HG03159 (cell line): ENCODE measurements around the gene TES.
"Not testable (repeated sequence)": the region's sequence is repeated elsewhere in the genome, so short reads cannot be mapped to it uniquely, and the experiment has no call there.

Experiments used
- ATAC-seq: cut with Tn5 transposase; IDR thresholded peaks from one replicate; pipeline ENCODE4 v1.9.1; 2021; ENCODE audit warnings: mild to moderate bottlenecking, moderate library complexity; ENCODE audit not compliant: unreplicated experiment

TES gene

GRCh38 chr7:116210345-116211005, at the start of gene TES:
TSS of gene TES (plus strand) at chr7:116210539. CDS start at chr7:116210708, 169 bp downstream.
- peak; percentile 83 for ATAC-seq

GRCh38 chr7:116161728-116162127, 48.6 kb upstream of the TES start:
- no peak for ATAC-seq

- peak; percentile 54 for ATAC-seq
Measured at GRCh38 chr7:116162254-116162653, 48.1 kb upstream of the TES start.

- ATAC-seq, result no peak
Measured at GRCh38 chr7:116162992-116163391, 47.3 kb upstream of the TES start.

GRCh38 chr7:116164552-116165306, 45.6 kb upstream of the TES start:
- no peak for ATAC-seq

- ATAC-seq, result peak; percentile 76
Measured at GRCh38 chr7:116165717-116166116, 44.6 kb upstream of the TES start.

GRCh38 chr7:116166156-116166555, 44.2 kb upstream of the TES start:
- no peak for ATAC-seq

GRCh38 chr7:116167177-116167576, 43.2 kb upstream of the TES start:
- no peak for ATAC-seq

- ATAC-seq, result no peak
Measured at GRCh38 chr7:116169060-116169459, 41.3 kb upstream of the TES start.

- ATAC-seq, result no peak
Measured at GRCh38 chr7:116170180-116170579, 40.2 kb upstream of the TES start.

GRCh38 chr7:116171094-116171493, 39.2 kb upstream of the TES start:
- ATAC-seq, result no peak

- no peak for ATAC-seq
Measured at GRCh38 chr7:116172353-116172752, 38.0 kb upstream of the TES start.

GRCh38 chr7:116173051-116174028, 37.0 kb upstream of the TES start:
- ATAC-seq, result no peak

- ATAC-seq, result not testable (repeated sequence)
Measured at GRCh38 chr7:116175095-116175494, 35.2 kb upstream of the TES start.

GRCh38 chr7:116176226-116176625, 34.1 kb upstream of the TES start:
- ATAC-seq, result no peak

GRCh38 chr7:116177009-116177408, 33.3 kb upstream of the TES start:
- ATAC-seq, result no peak

GRCh38 chr7:116180302-116180701, 30.0 kb upstream of the TES start:
- ATAC-seq, result peak; percentile 95

- ATAC-seq, result no peak
Measured at GRCh38 chr7:116182023-116182422, 28.3 kb upstream of the TES start.

- no peak for ATAC-seq
Measured at GRCh38 chr7:116185450-116185849, 24.9 kb upstream of the TES start.

- ATAC-seq, result no peak
Measured at GRCh38 chr7:116185956-116186355, 24.4 kb upstream of the TES start.

GRCh38 chr7:116187400-116187799, 22.9 kb upstream of the TES start:
- ATAC-seq, result no peak
